HUES48 (cell line): ENCODE data around the gene ASB15.

ENCODE experiments used
- H3K27ac ChIP-seq: one replicate; pipeline ENCODE4 v1.7.0; 2013; ENCODE audit warnings: low read depth, low read length, inconsistent platforms
- H3K27me3 ChIP-seq: 2 replicates; pipeline ENCODE4 v1.6.1; 2013; ENCODE audit warnings: mild to moderate bottlenecking, low read length; ENCODE audit not compliant: control insufficient read depth, insufficient read depth
- H3K36me3 ChIP-seq: 2 replicates; pipeline ENCODE4 v1.6.1; 2013; ENCODE audit warnings: low read length; ENCODE audit not compliant: control insufficient read depth, insufficient read depth
- H3K4me1 ChIP-seq: 2 replicates; pipeline ENCODE4 v1.6.1; 2013; ENCODE audit warnings: mild to moderate bottlenecking, low read length; ENCODE audit not compliant: control insufficient read depth, insufficient read depth
- H3K4me3 ChIP-seq: 2 replicates; pipeline ENCODE4 v1.5.1; 2013; ENCODE audit warnings: mild to moderate bottlenecking, low read depth, low read length
- H3K9ac ChIP-seq: 2 replicates; pipeline ENCODE4 v1.6.1; 2013; ENCODE audit warnings: mild to moderate bottlenecking, low read depth, low read length, moderate library complexity
- H3K9me3 ChIP-seq: 2 replicates; pipeline ENCODE4 v1.6.1; 2013; ENCODE audit warnings: low read length; ENCODE audit not compliant: control insufficient read depth, insufficient read depth

Gene ASB15

GRCh38 chr7:123598657-123599056 is 3.0 kb upstream of the ASB15 start:
- peaks cover 11% of the 10 kb centered on the region for H3K4me1 ChIP-seq
- no peaks in the 10 kb centered on the region for H3K9me3 ChIP-seq
- no peak overlapping the region for H3K4me3 ChIP-seq
- H3K27me3 ChIP-seq: no peaks in the 10 kb centered on the region
- no peak overlapping the region for H3K9ac ChIP-seq
- H3K36me3 ChIP-seq: no peaks in the 10 kb centered on the region
- no peak overlapping the region for H3K27ac ChIP-seq

GRCh38 chr7:123599766-123600165 is 1.9 kb upstream of the ASB15 start:
- Histone ChIP-seq H3K27ac (no peak overlapping the region), H3K4me1 (peaks cover 8% of the 10 kb centered on the region), H3K9me3 (no peaks in the 10 kb centered on the region), H3K9ac (no peak overlapping the region), H3K27me3 (no peaks in the 10 kb centered on the region), H3K4me3 (no peak overlapping the region), H3K36me3 (no peaks in the 10 kb centered on the region)

DNA sequence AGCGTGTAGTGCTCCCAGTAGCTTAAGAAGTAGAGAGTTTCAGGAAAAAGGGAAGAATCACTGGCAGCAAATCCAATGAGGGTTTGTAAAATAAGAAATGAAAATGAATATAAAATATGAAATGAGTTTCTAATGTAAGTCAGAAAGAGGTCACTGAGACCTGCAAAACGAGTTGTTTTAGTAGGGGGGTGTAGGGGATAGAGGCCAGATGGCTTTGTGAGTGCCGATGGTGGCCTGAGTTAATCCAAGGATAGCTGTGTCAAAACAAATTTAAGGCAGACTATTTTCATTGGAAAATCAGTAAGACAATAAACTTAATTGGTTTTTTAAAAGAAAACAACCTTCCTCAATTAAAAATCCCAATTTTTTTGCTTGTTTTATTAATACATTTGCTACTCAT is 745 bp upstream of the ASB15 start:
- H3K27me3 ChIP-seq: no peaks in the 10 kb centered on the region
- no peaks in the 10 kb centered on the region for H3K9me3 ChIP-seq
- no peaks in the 10 kb centered on the region for H3K36me3 ChIP-seq
- H3K4me1 ChIP-seq: no peaks in the 10 kb centered on the region
- no peak overlapping the region for H3K27ac ChIP-seq
- no peak overlapping the region for H3K4me3 ChIP-seq
- H3K9ac ChIP-seq: no peak overlapping the region

DNA sequence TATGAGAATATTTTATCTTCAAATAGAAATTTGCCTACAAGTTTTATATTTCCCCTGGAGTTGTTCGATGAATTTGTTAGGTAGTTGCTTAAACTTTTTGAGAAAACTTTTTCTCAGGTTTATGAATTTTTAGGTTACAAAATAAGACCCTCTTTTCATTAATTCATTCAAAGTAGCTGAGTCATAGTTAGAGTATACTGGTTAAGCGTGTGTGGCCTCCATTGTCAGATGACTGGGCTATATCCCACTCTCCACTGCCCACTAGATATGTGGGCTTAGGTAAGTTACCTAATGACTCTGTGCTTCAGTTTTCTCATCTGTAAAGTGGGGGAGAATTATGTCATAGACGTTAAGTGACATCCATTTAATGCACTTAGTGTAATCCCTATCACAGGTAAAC is 1.0 kb downstream of the ASB15 start:
- no peak overlapping the region for H3K9ac ChIP-seq
- H3K4me3 ChIP-seq: no peak overlapping the region
- H3K27me3 ChIP-seq: no peaks in the 10 kb centered on the region
- no peaks in the 10 kb centered on the region for H3K9me3 ChIP-seq
- H3K4me1 ChIP-seq: no peaks in the 10 kb centered on the region
- H3K36me3 ChIP-seq: no peaks in the 10 kb centered on the region
- no peak overlapping the region for H3K27ac ChIP-seq

DNA sequence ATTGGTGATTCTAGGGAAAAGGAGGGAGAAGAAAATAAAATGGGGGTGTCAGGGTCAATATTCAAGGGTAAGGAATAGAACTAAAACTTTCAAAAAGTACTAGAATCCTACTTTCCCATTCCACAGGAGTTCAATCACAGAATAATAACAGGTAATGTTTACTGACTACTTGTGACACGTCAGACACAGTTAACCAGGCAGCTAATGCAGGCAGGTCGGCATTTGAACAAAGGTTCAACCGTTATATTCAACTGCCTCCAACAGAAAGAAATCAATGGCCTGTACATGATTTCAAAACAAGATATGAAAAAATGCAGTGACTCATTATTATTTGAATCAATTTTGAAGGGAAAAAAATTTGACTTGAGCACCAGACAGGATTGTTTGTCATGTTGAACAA is 3.1 kb downstream of the ASB15 start:
- H3K4me1 ChIP-seq: no peaks in the 10 kb centered on the region
- no peaks in the 10 kb centered on the region for H3K27me3 ChIP-seq

GRCh38 chr7:123607423-123607975 is 5.9 kb downstream of the ASB15 start:
- Histone ChIP-seq H3K4me3 (no peak overlapping the region), H3K27ac (no peak overlapping the region), H3K9ac (no peak overlapping the region), H3K4me1 (no peaks in the 10 kb centered on the region), H3K27me3 (no peaks in the 10 kb centered on the region), H3K9me3 (no peaks in the 10 kb centered on the region), H3K36me3 (no peaks in the 10 kb centered on the region)

More for the DNA sequence above, 3.1 kb downstream of the ASB15 start:
- Histone ChIP-seq H3K9ac (no peak overlapping the region), H3K9me3 (no peaks in the 10 kb centered on the region), H3K4me3 (no peak overlapping the region), H3K27ac (no peak overlapping the region), H3K36me3 (no peaks in the 10 kb centered on the region)

DNA sequence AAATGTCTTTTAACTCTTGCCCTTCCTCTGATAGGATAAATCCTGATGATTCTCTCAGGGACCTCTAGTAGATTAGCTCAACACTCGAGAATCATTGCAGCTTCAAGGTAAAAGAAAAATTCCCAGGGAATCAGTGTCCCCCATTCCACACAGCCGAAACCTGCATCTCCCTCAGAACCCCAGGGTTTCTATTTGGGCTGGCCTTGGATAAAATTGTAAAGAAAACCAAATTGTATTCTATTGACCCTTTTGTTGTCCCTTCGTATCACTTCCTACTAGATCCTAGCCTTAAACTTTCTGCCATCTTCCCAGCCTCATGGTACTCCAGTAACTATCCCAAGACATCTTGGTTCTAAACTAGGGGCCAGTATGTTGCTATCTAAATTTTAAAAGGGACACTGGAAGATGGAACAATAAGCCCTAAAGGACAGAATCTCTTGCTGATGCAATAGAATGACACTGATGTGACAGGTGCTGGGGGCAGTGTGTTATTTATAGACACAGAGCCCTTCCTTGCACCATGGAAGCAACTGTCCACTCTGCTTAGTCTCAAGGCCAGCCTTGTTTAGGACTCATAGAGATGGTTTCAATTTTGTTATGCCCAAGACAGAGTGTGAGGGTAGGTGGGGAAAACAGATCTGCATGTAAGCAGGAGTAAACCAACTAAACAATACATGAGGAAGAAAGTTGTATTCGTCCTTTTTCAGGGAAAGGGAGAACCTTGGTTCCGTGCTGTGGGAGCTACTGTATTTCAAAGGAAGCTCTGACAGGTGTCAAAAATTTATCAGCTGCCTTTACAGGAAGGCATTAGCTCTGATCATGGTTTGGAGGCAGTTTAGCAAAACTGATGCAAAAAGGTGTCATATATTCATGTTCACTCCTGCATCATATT is 7.6 kb downstream of the ASB15 start:
- Histone ChIP-seq H3K27ac (no peak overlapping the region), H3K4me1 (no peaks in the 10 kb centered on the region), H3K4me3 (no peak overlapping the region), H3K9ac (no peak overlapping the region), H3K36me3 (no peaks in the 10 kb centered on the region), H3K9me3 (no peaks in the 10 kb centered on the region), H3K27me3 (no peaks in the 10 kb centered on the region)

DNA sequence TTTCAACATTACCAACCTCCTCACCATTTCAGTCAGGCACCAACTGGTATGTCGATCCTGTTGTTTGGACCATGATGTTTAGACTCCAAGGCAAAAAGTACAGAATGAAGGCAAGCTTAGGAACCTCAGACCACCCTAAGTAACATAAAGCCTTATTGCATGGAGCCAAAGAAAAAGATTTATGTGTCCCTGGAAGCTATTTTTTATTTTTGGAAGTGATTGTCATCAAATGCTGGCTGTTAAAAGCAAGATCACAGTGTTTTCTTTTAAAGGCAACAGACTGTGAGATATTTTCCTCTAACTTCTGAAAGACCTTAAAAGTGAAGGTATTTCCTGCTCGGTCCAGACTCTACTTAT is 8.2 kb downstream of the ASB15 start:
- Histone ChIP-seq H3K27ac (no peak overlapping the region), H3K4me3 (no peak overlapping the region), H3K9ac (no peak overlapping the region), H3K4me1 (no peaks in the 10 kb centered on the region), H3K9me3 (no peaks in the 10 kb centered on the region), H3K36me3 (no peaks in the 10 kb centered on the region), H3K27me3 (no peaks in the 10 kb centered on the region)

- no peaks in the 10 kb centered on the region for H3K9me3 ChIP-seq
- no peak overlapping the region for H3K9ac ChIP-seq
- no peak overlapping the region for H3K4me3 ChIP-seq
- H3K36me3 ChIP-seq: no peaks in the 10 kb centered on the region
- no peaks in the 10 kb centered on the region for H3K27me3 ChIP-seq
- H3K4me1 ChIP-seq: no peaks in the 10 kb centered on the region
- no peak overlapping the region for H3K27ac ChIP-seq
Measured at GRCh38 chr7:123612024-123612423, 10.4 kb downstream of the ASB15 start.

- Histone ChIP-seq H3K27ac (no peak overlapping the region), H3K9me3 (no peaks in the 10 kb centered on the region), H3K4me3 (no peak overlapping the region), H3K9ac (no peak overlapping the region), H3K27me3 (no peaks in the 10 kb centered on the region), H3K4me1 (no peaks in the 10 kb centered on the region), H3K36me3 (no peaks in the 10 kb centered on the region)
Measured at GRCh38 chr7:123615344-123615743, 13.7 kb downstream of the ASB15 start.

DNA sequence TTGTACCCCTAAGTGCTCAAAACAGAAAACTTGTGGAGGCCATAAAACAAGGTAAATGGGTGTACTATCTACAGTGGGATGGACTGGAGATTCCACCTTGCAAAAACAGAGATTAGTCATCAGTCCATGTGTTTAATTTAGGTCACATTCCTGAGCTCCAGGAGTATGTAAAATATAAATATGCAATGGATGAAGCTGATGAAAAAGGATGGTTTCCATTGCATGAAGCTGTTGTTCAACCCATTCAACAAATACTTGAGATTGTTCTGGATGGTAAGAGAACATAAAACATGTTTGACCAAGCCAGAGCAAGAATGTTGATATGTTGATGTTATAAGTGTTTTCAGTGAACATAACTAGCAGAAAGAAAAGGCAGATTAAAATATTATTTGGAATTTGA is 14.6 kb downstream of the ASB15 start:
- Histone ChIP-seq H3K27me3 (no peaks in the 10 kb centered on the region), H3K27ac (no peak overlapping the region), H3K4me3 (no peak overlapping the region), H3K9ac (no peak overlapping the region), H3K9me3 (no peaks in the 10 kb centered on the region), H3K4me1 (no peaks in the 10 kb centered on the region), H3K36me3 (no peaks in the 10 kb centered on the region)
